CD8-positive, alpha-beta memory T cell (primary cell): ENCODE results near the gene SOHLH1. TPM values are rescaled to one million over a fixed set of nuclear protein-coding genes. Genes with fewer than 3 reads are reported as not detected.

ENCODE experiments used
- CTCF ChIA-PET: fragments of 350-600 bp; sonication (Branson Sonifier 250); formaldehyde crosslinking; loops from one replicate; lab custom pipeline; 2021; ENCODE audit warnings: antibody characterized with exemption; lab: Charles Lee
- POLR2A ChIA-PET: fragments of 350-600 bp; sonication (Branson Sonifier 250); formaldehyde crosslinking; loops from one replicate; lab custom pipeline; 2021; ENCODE audit warnings: antibody characterized with exemption; lab: Charles Lee
- DNase-seq, 5 donors: peaks; one replicate each; pipeline versions ENCODE4 v3.0.0 to v3.0.0-alpha.2; 2020 to 2022; ENCODE audit warnings: mixed read lengths in 1 of 5
- H3K27ac ChIP-seq: one replicate; pipeline ENCODE4 v1.7.0; 2013; ENCODE audit warnings: low read depth, mild to moderate bottlenecking, low read length, moderate library complexity
- H3K27me3 ChIP-seq: 2 replicates; pipeline ENCODE4 v1.7.0; 2013; ENCODE audit warnings: low read length, mild to moderate bottlenecking; ENCODE audit not compliant: insufficient read depth, poor library complexity, severe bottlenecking
- H3K36me3 ChIP-seq: 2 replicates; pipeline ENCODE4 v1.7.0; 2013; ENCODE audit warnings: mild to moderate bottlenecking, low read length, moderate library complexity; ENCODE audit not compliant: insufficient read depth
- H3K4me1 ChIP-seq: 2 replicates; pipeline ENCODE4 v1.7.0; 2013; ENCODE audit warnings: mild to moderate bottlenecking, low read length, moderate library complexity; ENCODE audit not compliant: insufficient read depth
- H3K4me3 ChIP-seq: 2 replicates; pipeline ENCODE4 v1.7.0; 2013; ENCODE audit warnings: mild to moderate bottlenecking, low read length
- H3K9me3 ChIP-seq: 2 replicates; pipeline ENCODE4 v1.7.0; 2013; ENCODE audit warnings: mild to moderate bottlenecking, low read length
- H3K27ac Mint-ChIP-seq, 8 donors: one replicate each; pipeline ENCODE4 v1.8.0; 2020 to 2021; ENCODE audit warnings: mixed read lengths in 8 of 8, mild to moderate bottlenecking in 6 of 8, inconsistent platforms in 3 of 8, moderate library complexity in 3 of 8
- H3K27me3 Mint-ChIP-seq, 2 donors: one replicate each; pipeline ENCODE4 v1.8.0; 2020 to 2021; ENCODE audit warnings: mixed read lengths in 2 of 2, mild to moderate bottlenecking in 1 of 2, moderate library complexity in 1 of 2
- H3K36me3 Mint-ChIP-seq, 3 donors: one replicate each; pipeline ENCODE4 v1.8.0; 2020 to 2021; ENCODE audit warnings: mixed read lengths in 3 of 3, inconsistent platforms in 1 of 3, mild to moderate bottlenecking in 1 of 3
- H3K4me1 Mint-ChIP-seq, 3 donors: one replicate each; pipeline ENCODE4 v1.8.0; 2020 to 2021; ENCODE audit warnings: mixed read lengths in 3 of 3, inconsistent platforms in 1 of 3, mild to moderate bottlenecking in 1 of 3
- H3K4me3 Mint-ChIP-seq, 7 donors: one replicate each; pipeline ENCODE4 v1.8.0; 2020 to 2021; ENCODE audit warnings: mixed read lengths in 7 of 7, mild to moderate bottlenecking in 6 of 7, moderate library complexity in 4 of 7, inconsistent platforms in 2 of 7
- H3K9me3 Mint-ChIP-seq, 5 donors: one replicate each; pipeline ENCODE4 v1.8.0; 2020 to 2022; ENCODE audit warnings: mixed read lengths in 5 of 5, mild to moderate bottlenecking in 3 of 5, moderate library complexity in 2 of 5, inconsistent platforms in 1 of 5
- polyA plus RNA-seq: library from polyadenylated mRNA; unstranded; fragments of 300-500 nt; fragmentation: Illumina TruSeq; gene quantifications from one replicate; pipeline ENCODE4 v1.2.3, GENCODE V29; 2021
- total RNA-seq, 2 experiments: library from RNA; stranded (reverse); gene quantifications; one replicate each; pipeline ENCODE4 v1.2.3, GENCODE V29; 2021

The SOHLH1 gene
- total and polyA plus RNA-seq, 3 experiments from 2014 or later = not detected

GRCh38 chr9:135703726-135704125 is 4.4 kb upstream of the SOHLH1 start:
- DNase-seq = no peak
- Histone ChIP-seq H3K27ac (no peak overlapping the region), H3K4me1 (no peaks in the 10 kb centered on the region), H3K36me3 (no peaks in the 10 kb centered on the region), H3K27me3 (peaks cover 10% of the 10 kb centered on the region), H3K4me3 (no peak overlapping the region), H3K9me3 (no peaks in the 10 kb centered on the region)
- no peaks in the 10 kb centered on the region for H3K9me3 Mint-ChIP-seq
- no peak overlapping the region for H3K27ac Mint-ChIP-seq
- ChIA-PET POLR2A (no interaction called here), CTCF (no interaction called here)
- H3K4me1 Mint-ChIP-seq = no peaks in the 10 kb centered on the region
- H3K27me3 Mint-ChIP-seq = peaks cover 10% of the 10 kb centered on the region in 2 donors
- no peaks in the 10 kb centered on the region for H3K36me3 Mint-ChIP-seq
- H3K4me3 Mint-ChIP-seq = no peak overlapping the region

- CTCF ChIA-PET = no interaction called here
- Mint-ChIP-seq H3K9me3 (no peaks in the 10 kb centered on the region), H3K27ac (no peak within 1 kb of the TSS), H3K27me3 (peaks cover 8 to 10% of the 10 kb centered on the region in 2 donors), H3K36me3 (no peaks in the 10 kb centered on the region), H3K4me1 (no peaks in the 10 kb centered on the region), H3K4me3 (peak within 1 kb of the TSS in 1 of 7 donors; percentile 51)
- DNase-seq = peak in 3 of 5 donors; percentile 37 to 51 (median 50)
- POLR2A ChIA-PET = no interaction called here
- Histone ChIP-seq H3K4me3 (no peak within 1 kb of the TSS), H3K4me1 (no peaks in the 10 kb centered on the region), H3K27me3 (peaks cover 10% of the 10 kb centered on the region), H3K27ac (no peak within 1 kb of the TSS), H3K9me3 (no peaks in the 10 kb centered on the region), H3K36me3 (no peaks in the 10 kb centered on the region)
Observed at GRCh38 chr9:135701959-135702721, 2.9 kb upstream of the SOHLH1 start, which contains the start of gene KCNT1. Gene KCNT1 (plus strand): TSS chr9:135702185. CDS start chr9:135702259, 74 bp downstream.

GRCh38 chr9:135701067-135701958 is 2.0 kb upstream of the SOHLH1 start:
- peak overlapping the region in 1 of 7 donors; percentile 23 for H3K4me3 Mint-ChIP-seq
- H3K27me3 ChIP-seq = peaks cover 10% of the 10 kb centered on the region

GRCh38 chr9:135700525-135700924 is 1.2 kb upstream of the SOHLH1 start:
- H3K27me3 ChIP-seq = peaks cover 10% of the 10 kb centered on the region
- Mint-ChIP-seq H3K4me1 (no peaks in the 10 kb centered on the region), H3K4me3 (peak overlapping the region in 1 of 7 donors; percentile 40), H3K27ac (peak overlapping the region in 1 of 8 donors; percentile 95), H3K9me3 (no peaks in the 10 kb centered on the region), H3K27me3 (peaks cover 6 to 10% of the 10 kb centered on the region in 2 donors), H3K36me3 (no peaks in the 10 kb centered on the region)
- no peaks in the 10 kb centered on the region for H3K4me1 ChIP-seq
- H3K4me3 ChIP-seq = no peak overlapping the region
- H3K27ac ChIP-seq = no peak overlapping the region
- no peaks in the 10 kb centered on the region for H3K9me3 ChIP-seq
- CTCF ChIA-PET = no interaction called here
- POLR2A ChIA-PET = no interaction called here
- DNase-seq = no peak
- H3K36me3 ChIP-seq = no peaks in the 10 kb centered on the region

More at GRCh38 chr9:135701067-135701958, 2.0 kb upstream of the SOHLH1 start:
- peak in 1 of 5 donors; percentile 29 for DNase-seq
- H3K9me3 Mint-ChIP-seq = no peaks in the 10 kb centered on the region
- no peaks in the 10 kb centered on the region for H3K9me3 ChIP-seq
- H3K36me3 Mint-ChIP-seq = no peaks in the 10 kb centered on the region
- H3K27ac ChIP-seq = no peak overlapping the region
- no peak overlapping the region for H3K4me3 ChIP-seq
- no peaks in the 10 kb centered on the region for H3K4me1 ChIP-seq
- H3K36me3 ChIP-seq = no peaks in the 10 kb centered on the region
- CTCF ChIA-PET = no interaction called here
- POLR2A ChIA-PET = no interaction called here
- peaks cover 6 to 10% of the 10 kb centered on the region in 2 donors for H3K27me3 Mint-ChIP-seq
- H3K27ac Mint-ChIP-seq = no peak overlapping the region
- H3K4me1 Mint-ChIP-seq = no peaks in the 10 kb centered on the region

- H3K9me3 ChIP-seq = no peaks in the 10 kb centered on the region
- no peak overlapping the region for H3K4me3 ChIP-seq
- Mint-ChIP-seq H3K27me3 (peaks cover 6% of the 10 kb centered on the region in 2 donors), H3K4me3 (no peak overlapping the region), H3K27ac (no peak overlapping the region), H3K36me3 (no peaks in the 10 kb centered on the region), H3K4me1 (no peaks in the 10 kb centered on the region), H3K9me3 (no peaks in the 10 kb centered on the region)
- no peaks in the 10 kb centered on the region for H3K36me3 ChIP-seq
- peaks cover 10% of the 10 kb centered on the region for H3K27me3 ChIP-seq
- ChIA-PET CTCF (no interaction called here), POLR2A (no interaction called here)
- no peak for DNase-seq
- H3K4me1 ChIP-seq = no peaks in the 10 kb centered on the region
- no peak overlapping the region for H3K27ac ChIP-seq
Observed at GRCh38 chr9:135698767-135699166, 514 bp downstream of the SOHLH1 start.

GRCh38 chr9:135698236-135698635 is 1.0 kb downstream of the SOHLH1 start:
- Mint-ChIP-seq H3K4me1 (no peaks in the 10 kb centered on the region), H3K36me3 (no peaks in the 10 kb centered on the region), H3K27ac (no peak overlapping the region), H3K4me3 (no peak overlapping the region), H3K9me3 (no peaks in the 10 kb centered on the region), H3K27me3 (peaks cover 7 to 8% of the 10 kb centered on the region in 2 donors)
- H3K36me3 ChIP-seq = no peaks in the 10 kb centered on the region
- no peak overlapping the region for H3K4me3 ChIP-seq
- DNase-seq = no peak
- H3K27me3 ChIP-seq = peaks cover 6% of the 10 kb centered on the region
- H3K27ac ChIP-seq = no peak overlapping the region
- H3K9me3 ChIP-seq = no peaks in the 10 kb centered on the region
- ChIA-PET CTCF (no interaction called here), POLR2A (no interaction called here)
- no peaks in the 10 kb centered on the region for H3K4me1 ChIP-seq

- H3K36me3 ChIP-seq = no peaks in the 10 kb centered on the region
- H3K4me3 ChIP-seq = no peak overlapping the region
- Mint-ChIP-seq H3K27ac (no peak overlapping the region), H3K27me3 (peaks cover 3 to 7% of the 10 kb centered on the region in 2 donors), H3K9me3 (no peaks in the 10 kb centered on the region), H3K4me3 (no peak overlapping the region), H3K4me1 (no peaks in the 10 kb centered on the region), H3K36me3 (no peaks in the 10 kb centered on the region)
- H3K27me3 ChIP-seq = no peaks in the 10 kb centered on the region
- POLR2A ChIA-PET = no interaction called here
- DNase-seq = no peak
- no peaks in the 10 kb centered on the region for H3K9me3 ChIP-seq
- CTCF ChIA-PET = no interaction called here
- no peak overlapping the region for H3K27ac ChIP-seq
- H3K4me1 ChIP-seq = no peaks in the 10 kb centered on the region
Observed at GRCh38 chr9:135697226-135697625, 2.1 kb downstream of the SOHLH1 start.

GRCh38 chr9:135696446-135696845 is 2.8 kb downstream of the SOHLH1 start:
- Mint-ChIP-seq H3K4me3 (no peak overlapping the region), H3K27ac (no peak overlapping the region), H3K27me3 (peaks cover 8 to 11% of the 10 kb centered on the region in 2 donors), H3K36me3 (no peaks in the 10 kb centered on the region), H3K4me1 (no peaks in the 10 kb centered on the region), H3K9me3 (no peaks in the 10 kb centered on the region)
- Histone ChIP-seq H3K27me3 (no peaks in the 10 kb centered on the region), H3K9me3 (no peaks in the 10 kb centered on the region), H3K27ac (no peak overlapping the region), H3K4me1 (no peaks in the 10 kb centered on the region), H3K36me3 (no peaks in the 10 kb centered on the region), H3K4me3 (no peak overlapping the region)
- CTCF ChIA-PET = no interaction called here
- POLR2A ChIA-PET = no interaction called here
- no peak for DNase-seq
